GM12801 (cell line): ENCODE results near the gene CCR8.

Experiments used
- TF ChIP-seq, protein P1 (sequence below): IDR thresholded peaks from one replicate; pipeline ENCODE4 v1.5.1; 2011; ENCODE audit warnings: control low read depth; ENCODE audit not compliant: insufficient read length; ENCODE audit errors: extremely low read depth

CCR8 gene

DNA sequence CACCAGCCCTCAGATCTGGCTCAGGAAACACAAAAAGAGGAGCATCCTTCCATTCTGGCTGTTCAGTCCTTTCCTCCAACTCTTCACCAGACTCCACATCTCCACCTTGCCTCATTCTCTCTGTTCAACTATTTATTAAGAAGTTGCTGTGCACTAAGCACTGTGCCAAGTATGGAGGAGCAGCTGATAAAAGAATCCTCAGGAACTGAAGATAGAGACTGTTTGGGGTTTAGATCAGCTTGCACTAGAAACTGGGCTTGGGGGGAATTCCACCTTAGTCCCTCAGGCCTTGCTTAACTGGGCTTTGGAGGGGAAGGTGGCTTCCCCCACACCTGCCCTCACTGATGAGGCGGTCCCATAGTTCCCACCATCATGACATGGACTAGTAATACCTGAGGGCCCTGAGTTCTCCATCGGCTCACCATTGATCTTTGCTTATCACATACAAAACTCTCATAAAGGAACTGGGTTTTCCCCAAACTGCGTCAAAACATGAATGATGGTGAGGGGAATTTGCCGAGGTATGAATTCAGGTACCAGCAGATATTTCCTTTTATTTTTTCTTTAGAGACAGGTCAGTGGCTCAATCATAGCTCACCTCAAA lies 1.7 kb upstream of the CCR8 start:
- TF ChIP-seq, protein P1, sequence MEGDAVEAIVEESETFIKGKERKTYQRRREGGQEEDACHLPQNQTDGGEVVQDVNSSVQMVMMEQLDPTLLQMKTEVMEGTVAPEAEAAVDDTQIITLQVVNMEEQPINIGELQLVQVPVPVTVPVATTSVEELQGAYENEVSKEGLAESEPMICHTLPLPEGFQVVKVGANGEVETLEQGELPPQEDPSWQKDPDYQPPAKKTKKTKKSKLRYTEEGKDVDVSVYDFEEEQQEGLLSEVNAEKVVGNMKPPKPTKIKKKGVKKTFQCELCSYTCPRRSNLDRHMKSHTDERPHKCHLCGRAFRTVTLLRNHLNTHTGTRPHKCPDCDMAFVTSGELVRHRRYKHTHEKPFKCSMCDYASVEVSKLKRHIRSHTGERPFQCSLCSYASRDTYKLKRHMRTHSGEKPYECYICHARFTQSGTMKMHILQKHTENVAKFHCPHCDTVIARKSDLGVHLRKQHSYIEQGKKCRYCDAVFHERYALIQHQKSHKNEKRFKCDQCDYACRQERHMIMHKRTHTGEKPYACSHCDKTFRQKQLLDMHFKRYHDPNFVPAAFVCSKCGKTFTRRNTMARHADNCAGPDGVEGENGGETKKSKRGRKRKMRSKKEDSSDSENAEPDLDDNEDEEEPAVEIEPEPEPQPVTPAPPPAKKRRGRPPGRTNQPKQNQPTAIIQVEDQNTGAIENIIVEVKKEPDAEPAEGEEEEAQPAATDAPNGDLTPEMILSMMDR = no peak

DNA sequence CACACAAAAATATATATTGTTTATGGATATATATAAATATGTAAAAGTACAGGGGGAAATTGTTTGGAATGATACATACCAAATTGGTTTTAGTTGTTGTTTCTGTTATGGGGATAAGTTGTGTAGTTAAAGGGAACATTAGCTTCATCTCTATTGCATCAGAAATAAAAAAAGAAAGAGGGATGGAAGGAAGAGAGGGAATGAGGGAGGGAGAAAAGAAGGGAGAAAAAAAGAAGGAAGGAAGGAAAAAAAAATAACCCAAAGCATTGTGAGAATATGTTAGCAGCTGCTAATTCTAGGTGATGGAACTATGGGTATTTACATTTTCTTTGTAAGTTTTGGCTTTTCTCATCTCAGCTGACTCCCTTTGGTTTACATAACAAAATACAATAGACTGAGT lies 1.3 kb downstream of the CCR8 start:
- TF ChIP-seq, protein P1 = no peak

DNA sequence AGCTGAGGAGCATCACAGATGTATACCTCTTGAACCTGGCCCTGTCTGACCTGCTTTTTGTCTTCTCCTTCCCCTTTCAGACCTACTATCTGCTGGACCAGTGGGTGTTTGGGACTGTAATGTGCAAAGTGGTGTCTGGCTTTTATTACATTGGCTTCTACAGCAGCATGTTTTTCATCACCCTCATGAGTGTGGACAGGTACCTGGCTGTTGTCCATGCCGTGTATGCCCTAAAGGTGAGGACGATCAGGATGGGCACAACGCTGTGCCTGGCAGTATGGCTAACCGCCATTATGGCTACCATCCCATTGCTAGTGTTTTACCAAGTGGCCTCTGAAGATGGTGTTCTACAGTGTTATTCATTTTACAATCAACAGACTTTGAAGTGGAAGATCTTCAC lies 3.0 kb downstream of the CCR8 start:
- TF ChIP-seq, protein P1 = no peak

DNA sequence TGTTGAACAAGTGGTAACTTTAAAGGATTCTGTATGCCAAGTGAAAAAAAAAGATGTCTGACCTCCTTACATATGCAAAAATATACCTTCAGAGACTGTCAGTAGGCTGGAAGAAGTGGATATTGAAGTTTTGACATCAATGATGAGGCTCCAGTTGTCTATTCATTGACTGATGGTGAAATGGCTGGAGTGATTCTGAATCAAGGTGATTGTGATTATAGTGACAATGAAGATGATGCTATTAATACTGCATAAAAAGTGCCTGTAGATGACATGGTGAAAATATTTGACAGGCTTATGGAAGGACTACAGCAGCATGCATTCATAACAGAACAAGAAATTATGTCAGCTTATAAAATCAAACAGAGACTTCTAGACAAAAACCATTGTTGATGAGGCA lies 4.1 kb downstream of the CCR8 start:
- TF ChIP-seq, protein P1 = no peak

DNA sequence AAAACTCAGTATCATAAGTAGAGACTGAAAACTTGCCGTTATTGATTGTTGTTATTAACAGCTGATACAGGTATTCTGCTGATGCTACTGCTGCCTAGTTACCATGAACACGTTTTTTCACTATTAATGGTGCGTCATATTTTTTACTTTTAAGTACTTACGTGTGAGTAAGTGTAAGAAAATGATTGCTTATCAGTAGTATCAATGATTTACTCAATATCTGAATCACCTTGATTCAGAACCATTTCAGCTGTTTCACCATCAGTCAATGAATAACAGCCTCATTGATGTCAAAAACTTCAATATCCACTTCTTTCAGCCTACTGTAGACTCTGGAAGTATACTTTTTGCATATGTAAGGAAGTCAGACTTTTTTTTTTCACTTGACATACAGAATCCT lies 4.7 kb downstream of the CCR8 start:
- TF ChIP-seq, protein P1 = no peak

DNA sequence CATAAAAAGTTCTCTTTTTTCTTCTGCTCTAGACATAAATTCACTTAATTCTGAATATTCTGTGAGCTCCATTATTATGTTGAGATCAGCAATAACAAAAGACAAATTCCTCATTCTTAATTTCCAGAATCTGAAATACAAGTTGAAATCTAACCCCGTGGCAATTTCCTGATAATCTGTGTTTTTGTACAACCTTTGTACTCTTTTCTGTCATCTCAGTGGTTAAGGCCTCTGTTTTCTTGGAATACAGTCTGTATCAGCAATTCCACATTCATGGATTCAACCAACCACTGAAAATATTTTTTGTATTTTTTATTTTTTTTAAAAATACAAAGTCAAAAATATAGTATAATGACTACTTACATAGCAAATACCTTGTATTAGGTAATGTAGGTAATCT lies 8.7 kb downstream of the CCR8 start:
- TF ChIP-seq, protein P1 = no peak

DNA sequence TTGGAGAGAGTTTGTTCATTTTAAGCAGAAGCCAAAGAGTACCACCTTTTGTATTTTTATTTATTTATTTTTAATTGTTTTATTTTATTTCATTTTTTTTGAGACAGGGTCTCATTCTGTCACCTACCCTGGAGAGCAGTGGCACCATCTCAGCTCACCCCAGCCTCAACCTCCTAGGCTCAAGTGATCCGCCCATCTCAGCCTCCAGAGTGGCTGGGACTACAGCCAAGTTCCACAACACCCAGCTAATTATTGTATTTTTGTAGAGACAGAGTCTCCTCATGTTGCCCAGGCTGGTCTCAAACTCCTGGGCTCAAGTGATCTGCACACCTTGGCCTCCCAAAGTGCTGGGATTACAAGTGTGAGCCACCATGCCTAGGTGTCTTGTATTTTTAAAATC lies 9.6 kb downstream of the CCR8 start:
- TF ChIP-seq, protein P1 = no peak
